WERI-Rb-1 (cell line): Measurements from ENCODE around the gene HRH4.

ENCODE experiments used
- DNase-seq: peaks from one replicate; pipeline ENCODE4 v3.0.0-alpha.2; 2020
- H3K27ac ChIP-seq: fragments of 250-450 bp; sonication (Bioruptor Pico); 2 replicates; pipeline ENCODE4 v1.5.1; 2020; ENCODE audit warnings: mild to moderate bottlenecking, moderate library complexity
- H3K27me3 ChIP-seq: fragments of 250-450 bp; sonication (Bioruptor Pico); 2 replicates; pipeline ENCODE4 v1.5.1; 2021; ENCODE audit warnings: mild to moderate bottlenecking, low read depth, moderate library complexity; ENCODE audit not compliant: insufficient read depth, severe bottlenecking
- H3K36me3 ChIP-seq: fragments of 250-450 bp; sonication (Bioruptor Pico); 2 replicates; pipeline ENCODE4 v1.5.1; 2020; ENCODE audit warnings: mild to moderate bottlenecking, moderate library complexity
- H3K4me3 ChIP-seq: 2 replicates; pipeline ENCODE4 v1.5.1; 2011; ENCODE audit warnings: low read depth, mild to moderate bottlenecking, control low read depth, low read length
- H3K9me3 ChIP-seq: fragments of 250-450 bp; sonication (Bioruptor Pico); 2 replicates; pipeline ENCODE4 v1.5.1; 2021; ENCODE audit warnings: mild to moderate bottlenecking, moderate library complexity; ENCODE audit not compliant: severe bottlenecking
- CTCF ChIP-seq: IDR thresholded peaks from 2 replicates; pipeline ENCODE4 v1.5.1; 2011; ENCODE audit warnings: low read depth, mild to moderate bottlenecking, control low read depth, inconsistent platforms, low read length

The HRH4 gene

GRCh38 chr18:24491927-24492834 lies 31.7 kb downstream of the HRH4 start:
- H3K4me3 ChIP-seq: no peak overlapping the region
- no peaks in the 10 kb centered on the region for H3K36me3 ChIP-seq
- no peaks in the 10 kb centered on the region for H3K9me3 ChIP-seq
- no peaks in the 10 kb centered on the region for H3K27me3 ChIP-seq
- TF ChIP-seq CTCF: no peak
- DNase-seq: no peak
- no peak overlapping the region for H3K27ac ChIP-seq

GRCh38 chr18:24494586-24494985 lies 34.1 kb downstream of the HRH4 start:
- Histone ChIP-seq H3K36me3 (no peaks in the 10 kb centered on the region), H3K27me3 (no peaks in the 10 kb centered on the region), H3K9me3 (no peaks in the 10 kb centered on the region), H3K4me3 (no peak overlapping the region), H3K27ac (no peak overlapping the region)
- DNase-seq: no peak
- no peak for TF ChIP-seq CTCF

GRCh38 chr18:24497031-24497754 lies 36.8 kb downstream of the HRH4 start:
- no peak for DNase-seq
- Histone ChIP-seq H3K9me3 (no peaks in the 10 kb centered on the region), H3K27me3 (no peaks in the 10 kb centered on the region), H3K27ac (no peak overlapping the region), H3K36me3 (no peaks in the 10 kb centered on the region), H3K4me3 (no peak overlapping the region)
- no peak for TF ChIP-seq CTCF

GRCh38 chr18:24499814-24500213 lies 39.4 kb downstream of the HRH4 start:
- Histone ChIP-seq H3K27me3 (no peaks in the 10 kb centered on the region), H3K27ac (no peak overlapping the region)
- no peak for TF ChIP-seq CTCF

GRCh38 chr18:24500217-24500616 lies 39.8 kb downstream of the HRH4 start:
- no peak for TF ChIP-seq CTCF
- no peaks in the 10 kb centered on the region for H3K27me3 ChIP-seq
- no peak overlapping the region for H3K4me3 ChIP-seq
- no peaks in the 10 kb centered on the region for H3K9me3 ChIP-seq
- DNase-seq: no peak
- H3K36me3 ChIP-seq: no peaks in the 10 kb centered on the region
- H3K27ac ChIP-seq: no peak overlapping the region

More at GRCh38 chr18:24499814-24500213, 39.4 kb downstream of the HRH4 start:
- Histone ChIP-seq H3K9me3 (no peaks in the 10 kb centered on the region), H3K36me3 (no peaks in the 10 kb centered on the region), H3K4me3 (no peak overlapping the region)
- DNase-seq: no peak
